NCI-H748 (cell line): Measurements from ENCODE around the gene AQP12B.
"Not testable (repeated sequence)": the region's sequence is repeated elsewhere in the genome, so short reads cannot be mapped to it uniquely, and the experiment has no call there.

Experiments used
- DNase-seq: peaks from one replicate; lab custom pipeline; 2025; ENCODE audit not compliant: unreplicated experiment; lab: John Stamatoyannopoulos, UW

Gene AQP12B

DNA sequence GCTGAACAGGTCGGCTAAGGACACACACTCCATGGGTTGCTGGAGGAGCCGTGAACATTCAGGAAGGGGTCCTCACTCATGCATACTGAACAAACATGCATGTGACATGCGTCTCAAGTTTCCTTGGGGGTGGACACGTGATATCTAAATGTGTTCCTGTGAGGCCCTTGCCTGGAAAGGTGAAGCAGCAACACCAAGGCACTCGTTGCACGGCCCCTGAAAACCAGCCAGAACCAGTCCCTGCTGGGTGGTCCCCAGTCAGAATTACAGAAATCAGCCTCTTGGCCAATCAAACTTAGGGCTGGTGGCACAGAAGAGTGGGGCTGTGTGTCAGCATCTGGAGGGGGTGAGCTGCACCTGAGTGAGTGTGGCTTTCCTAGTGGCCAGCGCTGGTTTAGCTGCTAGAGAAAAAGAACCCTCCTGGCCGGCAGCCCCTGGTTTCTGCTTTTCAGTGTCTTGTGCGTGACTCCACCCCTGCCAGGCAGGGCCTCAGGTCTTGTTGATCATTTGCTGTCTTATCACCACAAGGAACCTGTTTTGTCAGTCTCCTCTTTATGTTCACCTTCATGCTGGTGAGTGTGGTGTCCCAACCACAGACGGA is 3.2 kb upstream of the AQP12B start:
- DNase-seq = no peak

DNA sequence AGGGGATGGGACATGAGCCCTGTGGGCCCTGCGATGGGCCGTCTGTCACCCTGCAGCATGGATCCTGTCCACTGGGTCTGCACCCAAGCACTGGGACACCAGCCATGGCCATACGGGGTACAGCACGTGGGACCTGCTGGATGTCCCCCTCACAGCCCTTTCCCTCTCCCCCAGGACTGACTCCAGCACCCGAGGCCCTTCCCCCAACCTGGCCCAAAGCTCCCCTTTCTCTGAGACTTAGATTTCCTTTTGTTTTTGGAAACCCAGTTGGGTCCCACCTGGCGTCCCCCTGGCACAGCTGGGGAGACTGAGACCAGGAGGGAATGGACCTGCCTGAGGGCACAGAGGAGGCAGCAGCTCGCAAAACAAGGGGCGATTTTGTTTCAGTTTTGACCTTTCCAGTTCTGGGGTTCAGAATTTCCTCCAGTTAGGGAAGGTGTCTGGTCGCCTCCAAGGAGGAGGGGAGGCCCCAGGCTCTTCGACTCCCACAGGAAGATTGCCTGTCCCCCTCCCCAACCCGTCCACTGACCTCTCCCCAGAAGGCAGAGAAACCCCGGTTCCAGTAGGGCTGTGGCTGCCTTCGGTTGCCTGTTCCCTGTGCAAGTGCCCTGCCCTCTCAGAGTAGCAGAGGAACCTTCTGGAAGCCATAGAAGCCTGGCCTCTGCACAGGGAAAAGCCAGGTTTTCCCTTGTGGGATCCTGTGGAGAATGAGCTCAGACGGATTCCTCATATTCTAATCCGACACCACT is 1.5 kb upstream of the AQP12B start:
- not testable (repeated sequence) for DNase-seq

DNA sequence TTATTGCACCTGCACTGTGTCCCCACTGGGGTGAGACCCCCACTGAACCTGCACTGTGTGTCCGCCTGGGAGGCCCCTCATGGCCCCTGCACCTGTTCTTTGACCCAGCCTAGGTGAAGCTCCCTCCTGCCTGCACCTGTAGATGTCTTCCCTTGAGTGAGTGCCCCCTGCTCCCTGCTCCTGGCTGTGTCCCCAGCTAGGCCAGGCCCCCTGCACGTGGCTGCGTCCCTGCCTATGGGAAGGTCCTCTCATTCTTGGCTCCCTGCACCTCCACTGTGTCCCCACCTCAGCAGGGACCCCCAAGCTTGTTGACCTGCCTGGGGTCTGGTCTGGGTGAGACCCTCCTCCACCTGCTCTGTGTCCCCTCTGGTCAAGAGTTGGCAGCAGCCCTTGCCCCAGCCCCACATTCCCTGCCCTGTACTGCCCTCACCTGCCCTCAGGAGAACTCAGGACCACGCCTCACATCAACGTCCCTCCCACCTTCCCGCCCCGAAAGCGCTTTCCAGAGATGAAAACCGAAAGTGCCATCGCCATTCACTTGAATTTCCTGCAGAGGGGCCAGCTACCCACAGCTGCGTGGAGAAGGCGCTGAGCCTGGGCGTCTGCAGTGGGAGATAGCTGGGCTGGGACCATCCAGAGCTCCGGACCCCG is 769 bp upstream of the AQP12B start:
- DNase-seq = not testable (repeated sequence)

DNA sequence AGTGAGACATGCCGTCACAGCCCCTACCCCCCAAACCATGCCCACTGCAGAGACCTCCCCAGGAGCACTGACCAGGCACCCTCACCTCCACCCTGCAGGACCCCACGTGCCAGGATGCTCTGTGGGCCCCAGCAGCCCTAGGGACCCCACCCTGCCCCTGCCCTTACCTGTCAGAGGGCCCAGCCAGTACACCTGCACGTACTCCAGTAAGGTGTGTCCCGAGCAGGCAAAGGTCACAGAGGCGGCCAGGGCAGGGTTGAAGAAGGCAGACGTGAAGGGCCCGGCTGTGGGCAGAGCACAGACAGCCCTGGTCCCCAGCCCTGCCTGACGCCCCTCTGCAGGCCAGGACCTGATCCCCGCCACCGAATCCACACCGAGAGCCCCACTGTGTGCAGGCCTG is 2.5 kb downstream of the AQP12B start:
- DNase-seq = not testable (repeated sequence)

DNA sequence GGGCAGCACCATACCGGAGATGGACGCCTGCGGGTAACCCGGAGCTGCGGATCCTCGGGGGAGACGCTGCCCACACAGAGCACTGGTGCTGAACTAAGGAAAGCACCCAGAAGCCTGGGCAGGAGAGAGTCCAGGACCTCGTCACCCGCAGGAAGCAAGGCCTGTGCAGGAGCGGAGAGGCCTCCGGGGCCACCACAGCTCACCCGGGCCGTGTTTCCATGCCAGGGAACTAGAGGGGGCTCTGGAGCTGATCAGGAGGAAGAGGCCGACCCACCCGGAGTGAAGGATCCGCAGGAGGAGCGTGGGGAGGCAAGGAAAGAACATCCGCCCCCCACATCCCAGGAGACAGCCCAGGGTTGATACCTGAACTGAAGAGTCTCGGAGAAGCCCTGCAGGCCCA is 3.8 kb downstream of the AQP12B start:
- not testable (repeated sequence) for DNase-seq

DNA sequence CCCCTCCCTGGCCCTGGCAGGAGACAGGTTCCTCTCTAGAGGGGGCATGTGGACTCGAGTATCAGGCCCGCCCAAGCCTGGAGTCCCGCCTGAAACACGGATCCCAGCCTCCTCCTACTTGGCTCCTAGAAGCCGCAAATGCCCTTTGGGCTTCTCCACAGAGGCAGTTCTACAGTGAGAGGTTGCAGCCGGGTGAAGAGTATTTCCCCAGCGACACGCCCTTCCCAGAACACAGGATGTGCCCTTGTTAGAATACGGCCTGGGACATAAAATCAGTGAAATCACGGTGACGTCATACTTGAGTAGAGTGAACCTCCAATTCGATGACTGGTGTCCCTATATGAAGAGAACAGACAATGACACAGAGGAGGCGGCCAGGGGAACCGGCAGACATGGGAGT is 4.6 kb downstream of the AQP12B start:
- not testable (repeated sequence) for DNase-seq

DNA sequence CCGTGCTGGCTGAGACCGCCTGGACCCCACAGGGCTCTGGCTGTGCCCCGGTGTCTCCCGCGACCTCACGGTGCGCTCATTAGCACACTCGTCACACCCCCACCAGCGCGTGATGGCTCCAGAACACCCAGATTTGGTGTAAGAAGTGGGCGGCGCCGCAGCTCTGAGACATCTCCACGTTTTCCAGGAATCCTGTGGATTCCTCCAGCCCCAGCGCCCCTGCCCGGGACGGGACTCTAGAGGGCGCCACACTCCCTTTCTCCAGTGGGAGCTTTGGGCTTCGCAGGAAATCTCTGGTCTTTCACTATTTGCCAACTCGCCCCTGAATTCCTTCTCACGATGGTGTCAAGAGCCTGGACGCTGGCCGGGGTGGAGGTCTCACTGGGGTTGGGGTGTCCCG is 7.3 kb downstream of the AQP12B start:
- not testable (repeated sequence) for DNase-seq

DNA sequence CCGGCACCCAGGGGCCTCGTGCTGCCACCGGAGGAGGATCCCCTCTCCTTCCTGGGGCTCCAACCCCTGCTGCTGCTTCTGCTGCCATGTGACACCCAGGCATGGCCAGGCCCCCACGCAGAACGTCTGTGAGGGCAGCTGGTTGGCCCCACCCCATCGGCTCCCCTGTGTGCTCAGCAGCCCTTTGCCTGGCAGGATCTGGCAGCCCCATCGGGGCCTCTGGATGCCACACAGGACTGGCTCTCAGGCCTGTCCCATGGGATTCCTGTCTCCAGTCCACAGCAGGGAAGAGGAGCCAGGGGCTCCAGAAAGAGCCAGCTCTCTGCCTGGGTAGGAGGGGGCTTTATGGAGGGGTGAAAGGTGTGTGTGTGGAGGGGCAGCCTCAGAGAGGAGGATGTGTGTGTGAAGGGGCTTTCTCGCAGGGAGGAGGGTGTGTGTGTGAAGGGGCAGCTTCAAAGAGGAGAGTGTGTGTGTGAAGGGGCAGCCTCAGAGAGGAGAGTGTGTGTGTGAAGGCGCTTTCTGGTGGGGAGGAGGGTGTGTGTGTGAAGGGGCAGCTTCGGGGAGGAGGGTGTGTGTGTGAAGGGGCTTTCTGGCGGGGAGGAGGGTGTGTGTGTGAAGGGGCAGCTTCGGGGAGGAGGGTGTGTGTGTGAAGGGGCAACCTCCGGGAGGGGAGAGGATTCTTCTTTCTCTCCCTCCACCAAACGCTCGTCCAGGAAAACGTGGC is 8.1 kb downstream of the AQP12B start:
- DNase-seq = not testable (repeated sequence)

DNA sequence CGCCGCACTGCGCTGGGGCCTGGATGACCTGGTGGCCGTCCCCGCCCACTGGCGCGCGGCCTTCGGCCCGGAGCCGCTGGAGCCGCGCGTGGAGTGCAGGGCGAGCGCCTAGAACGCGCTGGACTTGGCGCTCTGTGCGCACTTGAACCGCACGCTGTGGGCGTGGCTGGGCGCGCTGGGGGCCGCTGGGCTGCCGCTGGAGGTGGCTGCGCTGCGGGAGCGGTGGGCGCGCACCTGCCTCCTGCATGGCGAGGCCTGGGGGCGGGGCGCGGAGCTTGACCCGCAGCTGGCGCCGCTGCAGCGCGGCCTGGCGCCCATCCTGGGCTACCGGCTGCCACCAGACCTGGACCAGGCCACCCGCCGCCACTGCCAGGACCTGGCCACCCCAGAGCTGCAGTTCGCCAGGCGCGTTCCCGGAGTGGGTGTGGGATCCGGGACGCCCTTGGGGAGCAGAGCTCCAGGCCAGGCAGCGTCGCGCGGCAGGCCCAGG is 9.9 kb downstream of the AQP12B start:
- DNase-seq = no peak

DNA sequence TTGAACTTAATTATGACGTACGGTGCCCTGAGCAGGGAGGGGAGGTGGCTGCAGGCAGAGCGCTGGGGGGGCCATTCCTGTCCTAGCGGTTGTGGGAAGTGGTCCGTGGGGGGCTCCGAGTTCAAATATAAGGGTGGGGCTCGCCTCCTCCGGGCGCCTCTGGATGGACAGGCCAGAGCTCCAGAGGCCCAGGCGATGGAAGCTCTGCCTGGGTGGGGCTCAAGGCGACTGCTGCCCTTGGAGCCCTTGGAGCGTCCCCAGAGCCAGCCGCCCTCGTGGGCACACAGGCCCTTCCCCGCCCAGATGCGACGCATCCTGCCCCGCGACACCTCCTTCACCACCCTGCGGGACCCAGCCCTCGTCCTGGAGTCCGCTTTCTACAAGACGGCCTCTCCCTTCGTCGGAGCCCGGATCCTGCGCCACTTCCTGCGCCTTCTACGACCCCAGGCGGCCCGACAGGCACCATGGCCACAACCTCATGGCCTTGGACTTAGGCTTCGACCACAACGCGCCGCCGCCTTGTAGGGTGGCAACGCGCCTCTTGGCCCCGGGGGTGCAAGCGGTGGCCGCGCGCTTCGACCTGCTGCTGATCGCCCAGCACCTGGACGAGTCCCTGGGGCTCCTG is 10.5 kb downstream of the AQP12B start:
- DNase-seq = no peak

DNA sequence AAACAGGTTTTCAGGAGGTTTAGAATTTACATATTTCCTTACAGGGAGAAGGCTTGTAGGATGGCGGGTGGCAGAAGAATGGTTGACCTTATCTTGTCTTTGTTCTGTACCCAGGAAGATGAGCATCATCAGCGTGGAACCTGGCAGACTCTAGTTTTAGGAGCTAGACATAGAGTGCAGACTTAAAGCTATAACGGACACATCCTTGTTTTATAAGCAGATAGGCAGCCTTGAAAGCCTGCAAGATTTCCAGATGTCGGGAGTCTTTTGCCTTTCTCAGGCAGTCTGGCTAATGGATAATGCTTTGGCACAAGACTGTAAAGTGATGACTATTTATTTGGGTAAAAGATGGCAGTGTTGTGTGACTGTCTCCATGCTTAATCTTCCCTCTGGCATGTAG is 11.7 kb downstream of the AQP12B start:
- no peak for DNase-seq

DNA sequence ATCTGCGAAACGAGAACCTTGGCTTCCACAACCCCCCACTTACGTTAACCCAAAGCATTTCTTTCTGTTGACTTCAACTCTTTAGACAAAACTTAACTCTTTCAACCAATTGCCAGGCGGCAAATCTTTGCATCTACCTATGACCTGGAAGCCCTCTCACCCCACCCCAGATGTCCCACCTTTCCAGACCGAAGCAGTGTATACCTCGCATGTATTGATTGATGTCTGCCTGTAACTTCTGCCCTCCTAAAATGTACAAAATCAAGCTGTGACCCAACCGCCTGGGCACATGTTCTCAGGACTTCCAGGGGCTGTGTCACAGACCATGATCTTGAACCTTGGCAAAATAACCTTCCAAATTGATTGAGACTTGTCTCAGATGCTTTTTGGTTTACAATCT is 12.3 kb downstream of the AQP12B start:
- DNase-seq = no peak

DNA sequence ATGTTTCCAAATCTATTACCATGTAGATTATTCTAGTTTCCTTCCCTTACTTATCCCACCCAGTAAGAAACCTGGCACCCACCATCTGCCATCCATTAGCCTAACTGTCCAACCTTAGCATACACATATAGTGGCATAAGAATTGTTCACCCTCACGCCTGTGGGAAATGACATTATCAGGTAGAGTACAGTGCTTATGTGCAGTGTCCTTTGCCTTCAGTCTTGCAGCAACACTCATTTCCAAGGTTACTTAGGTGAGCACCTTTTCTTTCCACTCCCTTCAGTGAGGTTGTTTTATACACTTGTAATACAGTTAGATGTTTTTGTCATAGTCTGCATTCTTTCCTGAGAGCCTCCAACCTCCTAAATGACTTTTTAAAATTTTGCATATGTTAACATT is 18.1 kb downstream of the AQP12B start:
- no peak for DNase-seq

DNA sequence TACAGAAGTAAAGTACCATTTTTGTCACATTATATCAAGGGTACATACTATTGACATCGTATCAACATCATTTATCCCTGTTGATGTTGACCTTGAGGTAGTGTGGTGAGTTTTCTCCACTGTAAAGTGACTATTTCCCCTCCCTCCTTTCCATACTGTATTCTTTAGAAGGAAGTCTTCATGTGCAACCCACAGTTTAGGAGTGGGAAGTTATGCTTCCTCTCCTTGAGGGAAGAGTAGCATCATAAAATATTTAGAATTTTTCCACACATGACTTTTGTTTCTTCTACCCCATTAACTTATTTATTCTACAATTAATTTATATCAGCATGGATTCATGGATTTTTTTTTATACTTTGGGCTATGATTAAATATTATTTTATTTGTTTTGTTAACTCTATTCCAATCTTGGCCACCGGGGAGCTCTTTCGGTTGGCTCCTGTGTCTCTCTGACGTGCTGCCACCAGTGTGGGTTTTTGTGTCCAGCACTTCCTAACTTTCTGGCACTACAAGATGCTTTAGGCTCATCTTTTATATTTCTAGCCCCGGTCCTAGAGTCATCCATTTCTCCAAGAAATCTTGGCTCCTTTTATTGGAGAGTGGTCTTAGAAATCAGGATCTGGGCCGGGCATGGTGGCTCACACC is 19.0 kb downstream of the AQP12B start:
- no peak for DNase-seq

DNA sequence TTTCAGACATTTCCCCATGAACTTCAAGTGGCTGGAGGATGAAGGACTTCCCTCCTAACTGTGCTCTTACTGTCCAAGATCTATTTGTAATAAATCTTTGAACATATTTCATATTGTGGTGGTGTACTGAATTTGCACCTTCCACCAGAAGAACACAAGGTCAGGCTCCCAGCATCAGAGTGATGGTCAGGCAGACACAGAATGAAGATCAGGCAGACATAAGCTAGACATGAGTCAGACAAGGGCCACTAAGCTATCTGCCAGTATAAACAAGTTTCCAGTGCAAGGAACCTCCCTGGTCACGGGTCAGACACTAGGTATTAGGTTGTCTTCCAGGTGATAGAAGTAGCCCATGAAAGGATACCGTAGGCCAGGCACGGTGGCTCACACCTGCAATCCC is 20.0 kb downstream of the AQP12B start:
- no peak for DNase-seq

DNA sequence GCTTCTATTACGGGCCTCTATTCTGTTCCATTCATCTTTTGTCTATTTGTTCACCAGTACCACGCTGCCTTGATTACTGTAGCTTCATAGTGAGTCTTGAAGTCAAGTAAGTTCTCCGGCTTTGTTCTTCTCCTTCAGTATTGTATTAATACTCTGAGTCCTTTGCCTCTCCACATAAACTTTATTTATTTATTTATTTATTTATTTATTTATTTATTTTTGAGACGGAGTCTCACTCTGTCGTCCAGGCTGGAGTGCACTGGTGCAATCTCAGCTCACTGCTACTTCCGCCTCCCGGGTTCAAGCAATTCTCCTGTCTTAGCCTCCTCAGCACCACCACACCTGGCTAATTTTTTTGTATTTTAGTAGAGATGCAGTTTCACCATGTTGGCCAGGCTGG is 22.8 kb downstream of the AQP12B start:
- not testable (repeated sequence) for DNase-seq

DNA sequence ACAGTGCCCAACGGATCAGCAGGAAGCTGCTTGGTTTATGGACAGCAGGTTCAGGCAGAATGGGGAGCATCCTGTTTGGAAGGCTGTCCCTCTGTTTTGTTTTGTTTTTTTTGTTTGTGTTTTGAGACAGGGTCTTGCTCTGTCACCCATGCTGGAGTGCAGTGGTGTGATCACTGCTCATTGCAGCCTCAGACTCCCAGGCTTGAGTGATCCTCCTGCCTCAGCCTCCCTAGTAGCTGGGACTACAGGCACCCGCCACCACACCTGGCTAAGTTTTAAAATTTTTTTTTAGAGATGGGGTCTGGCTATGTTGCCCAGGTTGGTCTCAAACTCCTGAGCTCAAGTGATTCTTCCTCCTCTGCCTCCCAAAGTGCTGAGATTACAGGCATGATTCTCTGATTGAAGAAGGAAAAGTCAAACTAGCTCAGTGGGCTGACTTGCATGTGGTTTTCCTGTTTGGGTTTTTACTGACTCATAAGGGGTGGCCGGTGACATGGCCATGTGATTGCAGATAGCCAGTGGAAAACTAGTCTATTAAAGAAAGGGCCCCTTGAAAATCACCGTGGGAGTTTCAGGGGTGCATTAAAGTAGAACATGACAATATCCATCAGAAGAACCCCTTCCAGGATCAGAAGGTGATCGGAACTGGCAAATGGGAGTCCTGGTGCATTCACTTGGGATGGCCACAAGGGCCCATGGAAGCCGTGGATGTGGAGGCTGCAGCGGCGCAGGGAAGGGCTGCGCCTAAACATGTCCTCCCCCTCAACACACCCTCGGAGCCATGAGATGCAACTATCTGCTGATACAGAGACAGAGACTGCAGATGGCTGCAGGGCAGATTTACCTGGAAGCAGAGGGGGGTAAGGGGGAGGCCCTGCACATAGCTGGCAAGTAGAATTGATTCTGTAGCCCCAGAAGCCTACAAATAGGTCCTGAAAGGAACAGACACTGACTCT is 26.5 kb downstream of the AQP12B start:
- DNase-seq = no peak

DNA sequence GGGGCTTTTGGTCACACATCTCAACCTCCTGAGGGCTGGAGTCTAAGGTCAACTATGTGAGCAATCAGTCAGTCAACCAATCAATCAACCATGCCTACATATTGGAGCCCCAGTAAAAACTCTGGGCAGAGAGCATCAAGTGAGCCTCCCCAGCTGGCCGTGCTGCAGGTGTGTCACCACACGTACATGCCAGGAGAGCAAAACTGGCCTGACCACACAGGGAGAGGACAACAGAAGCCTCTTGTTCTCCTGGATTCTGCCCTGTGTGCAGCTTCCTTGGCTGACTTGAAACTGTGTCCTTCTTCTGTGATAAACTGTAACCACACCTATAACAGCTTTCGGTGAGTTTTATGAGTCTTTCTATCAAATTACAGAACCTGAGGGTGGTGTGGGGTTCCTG is 31.5 kb downstream of the AQP12B start:
- no peak for DNase-seq

DNA sequence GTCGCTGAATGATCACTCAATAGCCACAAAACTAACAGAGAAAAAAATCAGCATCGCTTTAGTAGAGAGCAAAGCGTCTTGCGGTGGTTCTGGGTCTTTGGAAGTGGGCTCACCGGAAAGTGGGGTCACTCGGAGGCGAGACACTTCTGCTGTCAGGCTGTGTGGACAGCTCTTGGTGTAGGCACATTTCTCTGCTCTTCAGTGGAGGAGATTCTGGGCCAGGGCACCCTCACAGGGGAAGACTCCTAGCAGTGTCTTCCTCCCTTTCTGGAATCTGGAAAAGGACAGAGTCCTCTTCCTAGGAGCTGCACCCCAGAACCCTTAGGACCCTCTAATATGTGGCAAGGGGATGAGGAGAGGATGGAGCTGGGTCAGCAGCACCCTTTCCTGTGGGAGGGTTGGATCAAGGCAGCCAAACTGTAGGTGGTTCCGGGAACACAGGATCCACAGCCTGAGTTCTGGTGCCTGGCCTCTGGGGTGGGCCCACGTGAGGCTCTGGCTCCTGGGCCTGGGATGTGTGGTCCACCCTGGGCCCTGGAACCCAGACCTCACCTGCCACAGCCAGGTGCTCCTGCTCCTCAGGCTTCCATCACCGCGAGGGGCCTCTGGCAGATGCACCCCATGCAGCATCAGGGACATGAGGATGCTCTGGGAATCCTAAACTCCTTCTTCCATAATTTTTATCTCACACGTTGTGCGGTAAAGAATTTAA is 32.3 kb downstream of the AQP12B start:
- DNase-seq = no peak
